Tibial nerve (tissue), 4 donors: Measurements from ENCODE around the gene ASB13.

ENCODE experiments used
- CTCF ChIP-seq, 5 experiments: fragments of 200-600 bp in 3 of 5; fragments of 450-650 bp in 2 of 5; sonication (generic) in 3 of 5; IDR thresholded peaks; one replicate each; pipeline ENCODE4 v1.5.1; 2016 to 2019; ENCODE audit warnings: antibody characterized with exemption in 5 of 5, mild to moderate bottlenecking in 3 of 5, moderate library complexity in 2 of 5
- EP300 ChIP-seq, 2 donors: sonication (generic); formaldehyde crosslinking; IDR thresholded peaks; one replicate each; pipeline ENCODE4 v1.6.1; 2017; ENCODE audit warnings: antibody characterized with exemption in 2 of 2, mild to moderate bottlenecking in 1 of 2
- POLR2A ChIP-seq, 2 donors: fragments of 450-650 bp; IDR thresholded peaks; one replicate each; pipeline ENCODE4 v1.6.1; 2017; ENCODE audit warnings: antibody characterized with exemption in 2 of 2, mild to moderate bottlenecking in 2 of 2, moderate library complexity in 2 of 2

DNA sequence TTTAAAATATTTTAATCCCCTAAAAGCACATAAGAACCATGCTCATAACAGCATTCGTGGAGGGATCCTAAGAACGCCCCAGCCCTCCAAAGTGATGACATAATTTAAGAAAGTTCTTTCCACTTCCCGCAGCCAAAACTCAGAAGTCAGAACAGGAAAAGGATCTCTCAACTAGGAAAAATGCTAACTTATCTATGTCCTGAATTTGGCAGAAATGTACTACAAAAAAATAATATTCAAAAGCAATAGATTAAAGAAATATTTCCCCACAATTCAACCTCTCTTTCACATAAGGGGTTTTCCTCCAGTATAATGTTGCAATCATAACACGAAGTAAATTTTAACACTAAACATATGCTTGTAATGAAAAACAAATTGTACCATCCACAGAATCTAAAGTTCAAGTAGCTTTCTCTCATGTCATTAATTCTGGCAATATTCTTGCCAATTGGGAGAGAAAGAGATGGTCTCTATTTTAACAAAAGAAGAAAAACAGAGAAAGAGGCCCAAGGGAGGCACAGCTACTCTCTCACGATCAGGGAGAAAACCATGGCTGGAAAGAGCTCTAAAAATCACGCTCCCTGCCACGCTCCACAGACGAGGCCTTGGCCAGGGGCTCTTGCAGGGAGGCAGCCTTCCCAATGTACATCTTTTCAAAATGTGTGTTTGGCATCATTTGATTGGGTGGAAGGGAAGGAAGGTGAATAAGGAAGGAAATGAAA, 22.9 kb downstream of the ASB13 start:
- no peak for TF ChIP-seq CTCF (IDR thresholded peaks at IDR 0.05)
- no peak for TF ChIP-seq POLR2A (IDR thresholded peaks at IDR 0.05)
- no peak for TF ChIP-seq EP300 (IDR thresholded peaks at IDR 0.05)
